Neural progenitor cell (in vitro differentiated cells): ENCODE results near the gene CFDP1.
"Not testable (repeated sequence)": the region's sequence is repeated elsewhere in the genome, so short reads cannot be mapped to it uniquely, and the experiment has no call there.

ENCODE experiments used
- CTCF ChIP-seq: fragments of 200-600 bp; sonication (generic); IDR thresholded peaks from 2 replicates; pipeline ENCODE4 v1.5.1; 2017; ENCODE audit warnings: antibody characterized with exemption, mild to moderate bottlenecking
- EZH2 ChIP-seq: fragments of 200-600 bp; sonication (generic); IDR thresholded peaks from 2 replicates; pipeline ENCODE4 v1.6.1; 2017; ENCODE audit warnings: antibody characterized with exemption, mild to moderate bottlenecking, moderate library complexity
- EZH2phosphoT487 ChIP-seq: fragments of 200-600 bp; sonication (generic); IDR thresholded peaks from 2 replicates; pipeline ENCODE4 v1.6.1; 2017; ENCODE audit warnings: antibody characterized with exemption

- not testable (repeated sequence) for TF ChIP-seq CTCF, EZH2, EZH2phosphoT487
Measured at GRCh38 chr16:75272629-75273028, 160.7 kb downstream of the CFDP1 start.
